HG02970 (cell line): ENCODE measurements around the gene PLN.

ENCODE experiments used
- ATAC-seq: cut with Tn5 transposase; IDR thresholded peaks from one replicate; pipeline ENCODE4 v1.9.1; 2021; ENCODE audit warnings: mild to moderate bottlenecking, moderate library complexity, moderate number of reproducible peaks; ENCODE audit not compliant: unreplicated experiment, low FRiP score

PLN gene

DNA sequence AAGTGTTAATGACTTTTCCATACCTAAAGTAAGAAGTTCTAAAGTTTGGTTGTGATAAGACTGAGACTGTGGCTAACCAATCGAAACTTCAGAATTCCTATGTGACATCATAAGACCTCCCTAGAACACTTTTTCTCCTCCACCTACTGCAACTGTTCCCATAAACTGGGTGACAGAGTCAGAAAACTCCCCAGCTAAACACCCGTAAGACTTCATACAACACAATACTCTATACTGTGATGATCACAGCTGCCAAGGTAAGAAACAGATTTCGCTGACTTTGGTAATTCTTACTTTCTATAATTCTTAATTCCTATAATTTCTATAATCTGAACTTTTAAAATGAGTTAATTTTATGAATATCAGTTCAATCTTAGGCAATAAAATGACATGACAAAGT is at the start of gene PLN:
Gene PLN (plus strand): TSS at position 161 of the 400 bp plus-strand sequence. CDS start 10,626 bp downstream, outside the sequence.
- ATAC-seq, result no peak

DNA sequence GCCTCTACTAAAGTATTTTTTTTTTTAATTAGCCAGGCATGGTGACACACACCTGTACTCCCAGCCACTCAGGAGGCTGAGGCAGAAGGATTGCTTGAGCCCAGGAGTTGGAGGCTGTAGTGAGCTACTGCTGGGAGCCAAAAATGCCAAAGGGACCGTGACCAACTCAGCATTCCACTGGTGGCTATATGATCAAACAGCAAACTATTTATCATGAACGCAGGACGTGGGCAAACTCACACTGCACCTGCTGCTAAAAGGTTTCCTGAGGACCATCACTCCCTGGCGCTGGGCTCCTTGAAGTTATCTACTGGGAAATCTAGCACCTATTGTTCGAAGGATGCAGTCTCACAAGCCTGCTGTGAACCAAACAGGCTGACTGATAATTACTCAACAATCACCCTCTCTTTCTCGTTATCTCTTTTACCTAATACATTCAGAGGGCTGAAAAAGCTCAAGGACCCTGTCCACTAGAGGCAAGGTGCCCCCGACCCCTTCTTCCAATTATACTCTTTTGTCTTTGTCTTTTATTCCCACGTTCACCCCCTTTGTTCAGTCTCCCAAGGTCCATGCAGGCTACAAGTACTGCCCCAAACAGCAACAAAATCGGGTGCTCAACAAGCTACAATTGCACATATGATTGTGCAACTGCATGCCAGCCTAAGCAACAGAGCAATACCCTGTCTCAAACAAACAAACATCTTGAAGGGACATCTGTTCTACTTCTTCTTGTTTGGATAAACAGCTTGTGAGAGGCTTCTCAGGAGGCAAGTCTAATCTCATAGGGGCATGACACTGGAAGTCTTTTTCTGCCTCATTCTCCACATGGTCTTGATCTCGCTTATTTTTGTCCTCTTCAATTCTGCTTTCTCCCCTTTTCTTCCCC is 47.7 kb upstream of the PLN start:
- ATAC-seq, result no peak

DNA sequence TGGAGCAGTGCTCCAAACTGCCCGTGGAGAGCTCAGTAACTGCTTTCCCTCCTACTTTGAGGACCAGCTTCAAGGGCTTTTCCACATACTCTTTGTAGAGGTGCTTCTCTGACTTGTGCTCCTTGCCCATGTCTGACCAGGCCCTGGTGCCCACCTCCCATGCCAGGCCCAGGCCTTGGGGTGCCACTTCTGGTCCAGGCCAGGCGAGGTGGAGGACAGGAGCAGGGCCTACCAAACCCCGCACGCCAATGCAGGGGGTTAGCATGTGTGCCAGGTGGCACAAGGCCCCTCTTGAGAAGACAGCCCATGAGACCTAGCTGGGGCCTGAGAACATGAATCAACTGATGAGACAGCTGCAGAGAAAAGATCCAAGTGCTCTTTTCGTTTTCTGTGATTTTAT is 47.0 kb upstream of the PLN start:
- ATAC-seq, result no peak

DNA sequence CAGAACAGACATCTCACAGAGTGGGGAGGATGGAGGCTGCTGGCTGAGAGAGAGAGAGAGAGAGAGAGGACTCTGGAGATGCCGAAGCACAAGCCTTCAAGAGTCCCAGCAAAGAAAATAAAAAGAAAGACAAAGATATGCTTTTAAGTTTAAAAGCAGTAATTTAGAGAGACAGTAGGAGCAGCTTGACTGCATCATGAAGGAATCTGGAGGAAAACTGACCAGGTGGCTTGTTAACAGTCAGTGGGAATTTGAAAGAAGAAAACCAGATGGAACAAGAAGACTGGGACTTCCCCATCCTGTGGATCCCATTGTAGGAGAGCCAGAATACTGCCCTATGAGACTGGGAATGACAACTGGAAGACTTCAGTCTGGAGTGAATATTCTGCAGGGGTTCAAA is 46.3 kb upstream of the PLN start:
- no peak for ATAC-seq

DNA sequence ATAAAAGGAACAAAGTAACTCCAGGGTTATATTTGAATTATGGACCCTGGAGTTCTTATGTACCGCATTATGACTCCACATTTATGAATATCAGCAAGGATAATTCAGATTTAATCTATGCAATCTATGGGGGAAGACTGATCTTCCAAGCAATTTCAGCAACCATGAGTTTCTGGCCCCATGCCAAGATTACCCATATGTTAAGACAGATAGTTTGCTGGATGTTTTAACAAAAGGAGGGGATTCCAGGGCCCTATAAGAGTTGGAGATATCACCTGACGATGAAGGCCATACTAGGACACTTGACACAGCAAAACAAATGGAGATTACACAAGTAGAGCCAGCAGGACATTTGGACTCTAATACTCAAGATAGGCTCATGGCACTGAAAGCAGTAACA is 45.9 kb upstream of the PLN start:
- no peak for ATAC-seq

DNA sequence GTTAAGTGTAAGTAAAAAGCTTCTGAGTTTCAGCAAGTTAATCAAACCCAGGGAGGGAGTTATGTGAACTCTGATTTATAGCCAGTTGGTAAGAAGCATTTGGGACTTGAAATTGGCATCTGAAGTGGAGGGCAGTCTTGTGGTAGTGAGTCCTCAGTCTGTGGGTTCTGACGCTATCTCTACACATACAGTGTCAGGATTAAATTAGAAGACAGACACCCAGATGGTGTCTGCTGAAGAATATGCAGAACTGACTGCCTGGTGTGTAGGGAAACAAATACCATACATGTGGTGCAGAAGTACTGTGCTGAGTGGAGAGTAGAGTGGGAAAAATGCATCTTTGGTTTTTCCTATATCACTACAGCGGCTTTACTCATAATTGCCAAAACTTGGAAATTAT is 43.5 kb upstream of the PLN start:
- ATAC-seq, result no peak

DNA sequence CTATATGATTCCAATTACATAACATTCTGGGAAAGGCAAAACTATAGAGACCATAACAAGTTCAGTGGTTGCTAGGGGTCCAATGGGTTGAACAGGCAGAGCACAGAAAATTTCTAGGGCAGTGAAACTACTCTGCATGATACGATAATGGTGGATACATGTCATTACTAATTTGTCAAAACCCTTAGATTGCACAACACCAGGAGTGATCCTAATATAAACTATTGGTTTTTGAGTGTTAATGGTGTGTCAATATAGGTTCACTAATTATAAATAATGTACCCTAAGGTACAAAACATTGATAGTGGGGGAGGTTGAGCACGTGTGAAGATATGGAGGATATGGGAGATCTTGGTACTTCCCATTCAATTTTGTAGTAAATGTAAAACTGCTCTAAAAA is 42.4 kb upstream of the PLN start:
- ATAC-seq, result no peak

DNA sequence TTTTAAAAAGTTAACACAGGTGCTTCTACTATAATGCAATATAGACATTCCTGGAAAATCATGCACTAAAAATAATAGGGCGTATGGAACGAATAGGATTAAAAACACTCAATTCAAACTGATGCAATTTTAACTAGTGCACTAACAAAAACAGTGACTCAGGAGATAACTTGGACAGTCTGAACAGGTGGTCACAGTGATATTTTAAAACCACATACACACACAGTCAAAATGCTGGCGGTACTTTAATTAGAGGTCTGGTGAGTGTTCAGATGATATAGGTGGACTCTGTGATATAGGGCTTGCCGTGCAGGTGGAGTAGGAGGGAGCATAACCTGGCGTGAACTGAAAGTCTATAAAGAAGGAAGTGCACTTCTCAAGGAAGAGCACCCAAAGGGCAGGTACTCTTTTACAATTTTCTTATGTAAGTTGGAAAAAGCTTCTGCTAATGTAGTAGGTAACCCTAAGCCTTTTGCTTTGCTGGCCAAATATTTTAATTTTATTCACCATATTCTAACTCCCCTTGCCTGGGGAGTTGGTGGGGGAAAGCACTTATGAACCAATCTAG is 41.9 kb upstream of the PLN start:
- no peak for ATAC-seq

DNA sequence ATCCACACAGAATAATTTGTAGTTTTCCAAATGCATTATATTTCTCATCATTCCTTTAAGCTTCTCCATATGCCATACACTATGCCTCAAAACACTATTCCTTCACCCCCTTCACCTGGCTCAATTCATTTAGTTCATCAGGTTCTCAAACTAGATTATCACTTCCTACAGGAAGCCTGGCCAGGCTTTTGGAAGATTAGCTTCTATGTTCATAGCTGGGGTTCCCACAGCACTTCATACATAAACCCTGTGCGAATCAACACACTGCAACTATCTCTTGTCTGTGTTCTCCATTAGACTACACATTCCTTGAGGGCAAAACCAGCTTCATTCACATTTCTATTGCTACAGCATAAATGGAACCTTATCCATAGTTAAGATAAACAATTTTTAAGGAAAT is 40.5 kb upstream of the PLN start:
- ATAC-seq, result no peak

DNA sequence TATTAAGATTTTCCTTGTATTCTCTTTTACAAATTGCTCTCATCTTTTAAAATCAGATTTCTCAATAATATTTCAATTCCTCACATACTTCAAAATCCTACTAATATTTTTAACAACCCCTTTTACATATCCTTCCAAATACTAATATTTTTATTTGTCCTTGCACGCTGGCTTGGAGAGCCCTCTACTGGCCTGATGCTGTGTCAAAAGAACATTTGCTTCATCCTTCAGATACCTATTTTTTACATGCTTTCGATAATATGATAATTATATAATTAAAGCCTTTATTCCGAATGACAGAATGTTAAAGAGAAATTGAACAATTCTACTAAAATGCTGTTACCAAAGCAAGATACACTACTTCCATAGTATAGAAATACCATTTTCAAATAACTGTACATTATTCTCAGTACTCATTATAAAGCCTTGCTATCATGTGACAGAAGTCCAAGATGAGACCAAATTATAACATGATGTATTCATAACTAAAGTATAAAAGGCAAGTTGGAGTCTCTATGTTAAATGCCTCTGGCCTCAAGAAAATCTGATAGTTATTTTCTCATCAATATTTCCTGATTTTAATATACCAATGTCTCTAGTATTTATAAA is 39.0 kb upstream of the PLN start:
- no peak for ATAC-seq

DNA sequence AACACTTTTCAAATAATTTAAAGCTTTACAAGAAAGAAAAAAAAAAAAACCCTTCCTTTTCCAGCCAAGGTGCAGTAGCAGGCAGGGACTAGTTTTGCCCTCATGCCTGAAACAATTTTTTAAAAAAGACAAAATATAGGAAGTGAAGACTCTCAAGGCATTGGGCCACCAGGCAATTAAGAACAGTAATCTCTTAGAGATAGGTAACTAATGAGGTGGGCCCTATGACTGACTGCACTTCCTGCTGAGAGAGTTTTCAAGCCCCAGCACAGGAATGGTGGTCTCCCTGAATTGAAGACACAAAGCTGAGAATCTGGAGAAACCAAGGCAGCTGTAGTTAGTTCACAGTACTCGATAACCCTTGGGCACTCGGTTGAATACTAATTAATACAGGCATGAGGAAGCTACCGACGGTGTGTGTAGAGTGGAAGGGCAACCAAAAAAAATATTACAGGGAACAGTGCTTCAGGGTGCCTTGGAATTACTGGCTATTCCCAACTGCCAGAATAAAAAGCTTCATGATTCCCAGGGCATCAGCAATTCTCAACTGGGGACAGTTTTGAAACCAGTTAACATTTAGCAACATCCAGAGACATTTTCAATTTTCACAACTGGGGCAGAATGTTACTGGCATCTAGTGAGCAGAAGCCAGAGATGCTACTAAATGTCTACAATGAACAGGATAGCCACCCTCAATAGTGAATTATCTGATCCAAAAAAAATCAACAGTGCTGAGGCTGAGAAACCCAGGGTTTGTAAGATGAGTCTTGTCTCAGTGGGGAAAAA is 36.0 kb upstream of the PLN start:
- no peak for ATAC-seq

DNA sequence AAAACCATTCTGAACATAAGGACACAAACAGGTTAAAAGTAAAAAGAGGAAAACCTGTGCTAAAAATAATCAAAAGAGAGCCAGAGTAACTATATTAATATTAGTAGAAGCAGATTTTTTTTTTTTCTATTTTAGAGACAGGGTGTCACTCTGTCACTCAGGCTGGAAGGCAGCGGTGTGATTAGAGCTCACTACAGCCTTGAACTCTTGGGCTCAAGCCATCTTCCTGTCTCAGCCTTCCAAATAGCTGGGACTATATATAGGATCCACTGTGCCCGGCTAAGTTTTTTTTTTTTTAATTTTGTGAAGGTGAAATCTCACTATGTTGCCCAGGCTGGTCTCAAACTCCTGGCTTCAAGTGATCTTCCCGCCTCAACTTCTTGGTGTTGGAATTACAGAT is 33.4 kb upstream of the PLN start:
- ATAC-seq, result no peak

DNA sequence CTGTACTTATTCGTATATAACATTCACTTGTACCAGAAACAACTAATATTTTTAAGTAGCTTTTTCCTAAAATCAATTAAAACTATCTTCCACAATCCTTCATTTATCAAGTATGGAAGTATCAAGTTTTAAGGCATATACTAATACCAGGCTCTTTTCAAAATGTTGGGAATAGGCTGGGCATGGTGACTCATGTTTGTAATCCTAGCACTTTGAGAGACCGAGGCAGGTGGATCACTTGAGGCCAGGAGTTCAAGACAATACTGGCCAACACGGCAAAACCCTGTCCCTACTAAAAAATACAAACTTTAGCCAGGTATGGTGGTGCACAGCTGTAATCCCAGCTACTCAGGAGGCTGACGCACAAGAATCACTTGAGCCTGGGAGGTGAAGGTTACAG is 25.7 kb upstream of the PLN start:
- no peak for ATAC-seq

DNA sequence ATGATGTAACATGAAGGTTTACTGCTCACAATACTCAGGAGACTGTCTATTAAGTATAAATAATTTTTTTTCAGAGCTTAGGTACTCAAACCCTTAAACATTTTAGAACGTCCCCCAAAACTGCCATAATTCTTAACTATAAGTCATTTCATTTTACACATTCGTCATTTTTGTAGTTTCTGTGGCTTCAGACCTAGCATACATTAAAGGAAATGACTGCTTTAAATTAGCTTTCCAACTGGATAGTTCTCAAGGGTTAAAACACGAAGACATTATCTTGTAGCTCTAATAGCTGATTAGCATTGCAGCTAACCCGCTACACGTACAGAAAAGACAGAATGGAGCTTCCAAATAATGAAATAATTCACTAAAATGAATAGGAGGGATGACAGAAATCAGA is 24.9 kb upstream of the PLN start:
- no peak for ATAC-seq

DNA sequence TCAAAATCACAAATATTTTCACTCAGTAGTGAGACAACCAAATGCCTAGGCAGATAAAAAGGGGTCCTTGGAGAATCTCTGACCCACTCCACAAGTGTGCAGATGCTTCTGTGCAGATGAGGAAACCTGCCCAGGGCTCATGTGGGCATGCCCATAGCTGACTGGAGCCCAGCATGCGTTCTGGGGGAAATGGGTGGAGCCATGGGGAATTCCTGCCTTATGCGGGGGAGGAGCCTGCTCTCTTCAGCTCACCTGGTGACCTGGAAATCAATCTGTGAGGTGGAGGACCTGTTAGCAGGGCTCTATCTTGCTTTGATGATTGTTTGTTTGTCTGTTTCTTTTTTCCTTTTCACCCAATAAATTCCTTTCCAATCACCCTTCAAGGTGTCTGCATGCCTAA is 23.4 kb upstream of the PLN start:
- ATAC-seq, result no peak

DNA sequence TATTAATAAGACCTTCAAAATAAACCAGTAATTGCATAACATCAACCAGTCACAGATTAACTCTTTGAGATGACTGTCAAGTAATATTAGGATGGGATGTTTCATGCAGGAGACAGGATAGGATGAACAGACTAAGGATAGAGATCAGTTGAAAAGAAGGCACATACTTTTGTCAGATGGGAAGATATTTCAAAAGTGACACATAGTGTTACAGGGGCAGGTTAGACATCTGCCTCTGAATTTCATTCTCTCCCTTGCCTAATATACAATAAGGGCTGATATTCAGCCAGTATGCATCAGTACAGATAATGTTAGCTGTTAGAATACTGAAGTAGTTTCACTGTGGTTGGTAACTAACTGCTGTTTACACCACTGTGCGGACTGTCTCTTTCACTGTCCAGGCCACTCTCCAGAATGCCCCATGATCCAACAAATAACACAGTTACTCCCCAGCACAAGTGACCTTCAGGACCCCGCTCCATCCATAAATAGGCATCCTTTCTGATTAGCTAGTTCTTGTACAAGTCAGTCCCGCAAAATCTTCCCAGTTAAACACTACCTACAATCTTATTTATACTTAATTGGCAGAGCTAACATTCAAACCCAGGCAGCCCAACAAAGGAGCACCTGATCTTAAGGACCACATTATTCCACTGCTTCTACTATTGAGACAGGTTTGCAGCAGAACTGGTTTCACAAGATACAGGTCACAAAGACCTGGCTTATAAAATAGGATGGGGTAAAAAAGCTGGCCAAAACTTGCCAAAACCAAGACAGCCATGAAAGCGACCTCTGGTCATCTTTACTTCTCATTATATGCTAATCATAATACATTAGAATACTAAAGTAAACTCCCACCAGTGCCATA is 21.9 kb upstream of the PLN start:
- no peak for ATAC-seq

DNA sequence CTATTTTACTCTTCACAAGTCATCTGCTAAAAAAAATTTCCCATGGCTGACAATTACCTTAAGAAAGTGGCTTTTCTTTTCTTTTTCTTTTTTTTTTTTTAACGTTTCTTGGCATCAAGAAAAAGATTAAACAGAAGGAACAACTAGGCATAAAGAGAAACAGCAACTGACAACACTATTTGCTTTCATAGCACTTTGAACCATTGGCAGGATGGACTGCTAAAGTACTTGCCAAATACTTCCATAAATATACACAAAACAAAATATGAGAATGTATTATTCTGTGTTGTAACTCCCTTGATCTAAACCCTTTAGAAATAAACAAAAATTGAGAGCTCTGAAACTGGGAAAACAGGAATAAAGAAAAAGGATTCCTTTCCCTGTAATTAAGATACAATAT is 20.0 kb upstream of the PLN start:
- ATAC-seq, result no peak

DNA sequence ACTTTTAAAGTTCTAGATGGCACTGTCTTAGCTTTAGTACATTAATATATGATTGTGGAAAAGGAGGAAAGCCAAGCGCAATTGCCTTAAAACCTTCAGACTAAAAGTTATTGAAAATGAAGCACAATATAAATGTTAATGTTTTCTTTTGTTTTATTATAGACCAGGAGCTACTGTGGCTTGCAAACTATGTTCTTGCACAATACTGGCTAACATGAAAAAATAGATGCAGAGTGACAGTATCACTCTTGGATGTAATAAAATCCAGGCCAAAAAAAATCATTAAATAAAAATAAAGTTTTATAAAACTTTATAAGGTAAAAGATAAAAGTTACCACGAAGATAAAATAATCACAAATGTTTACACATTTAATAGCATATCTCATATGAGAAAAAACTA is 18.3 kb upstream of the PLN start:
- no peak for ATAC-seq

DNA sequence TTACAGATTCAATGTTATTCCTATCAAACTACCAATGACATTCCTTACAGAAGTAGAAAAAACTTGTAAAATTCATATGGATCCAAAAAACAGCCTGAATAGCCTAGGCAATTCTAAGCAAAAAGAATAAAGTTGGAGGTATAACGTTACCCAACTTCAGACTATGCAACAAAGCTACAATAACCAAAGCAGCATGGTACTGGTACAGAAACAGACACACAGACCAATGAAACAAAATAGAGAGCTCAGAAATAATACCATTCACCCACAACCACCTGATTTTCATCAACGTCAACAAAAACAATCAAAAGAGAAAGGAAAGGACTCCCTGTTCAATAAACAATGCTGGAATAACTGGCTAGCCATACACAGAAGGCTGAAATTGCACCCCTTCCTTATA is 17.2 kb upstream of the PLN start:
- no peak for ATAC-seq

DNA sequence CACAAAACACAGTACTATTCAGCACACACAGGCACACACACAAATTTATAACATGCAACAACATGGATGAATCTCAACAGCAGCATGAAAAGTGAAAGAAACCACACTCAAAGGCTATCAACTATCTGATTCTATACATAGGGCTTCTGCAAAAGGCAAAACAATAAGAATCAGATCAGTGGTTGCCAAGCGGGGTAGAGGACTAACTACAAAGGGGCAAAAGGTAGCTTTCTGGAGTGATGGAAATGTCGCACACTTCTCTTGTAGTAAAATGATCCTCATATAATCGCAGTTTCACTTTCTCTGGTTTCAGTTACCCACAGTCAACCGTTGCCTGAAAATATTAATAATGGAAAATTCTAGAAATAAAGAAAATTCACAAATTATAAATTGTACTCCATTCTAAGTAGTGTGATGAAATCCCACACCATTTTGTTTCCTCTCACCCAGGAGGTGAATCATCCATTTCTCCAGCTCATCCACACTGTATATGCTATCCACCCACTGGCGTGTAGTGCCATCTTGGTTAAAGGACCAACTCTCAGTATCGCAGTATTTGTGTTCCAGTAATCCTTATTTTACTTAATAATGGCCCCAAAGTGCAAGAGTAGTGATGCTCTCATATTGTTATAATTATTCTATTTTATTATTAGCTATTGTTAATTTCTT is 12.8 kb upstream of the PLN start:
- no peak for ATAC-seq
